Endothelial cell of umbilical vein (primary cell): ENCODE data around the gene STK17A. TPM values are rescaled to one million over a fixed set of nuclear protein-coding genes. Genes with fewer than 3 reads are reported as not detected.

ENCODE experiments used
- BruUV-seq: library from RNA; stranded (reverse); fragments of 400-500 nt; replicated peaks from 2 replicates; lab custom pipeline; 2021; lab: Mats Ljungman, UMichigan
- CTCF ChIA-PET: fragments of 300-600, 350-600 bp; sonication (Branson Sonifier 250); formaldehyde crosslinking; loops from one replicate; lab custom pipeline; 2021; ENCODE audit warnings: antibody characterized with exemption, inconsistent platforms; lab: Charles Lee
- POLR2A ChIA-PET: fragments of 300-600, 350-600 bp; sonication (Branson Sonifier 250); formaldehyde crosslinking; loops from one replicate; lab custom pipeline; 2021; ENCODE audit warnings: antibody characterized with exemption, inconsistent platforms; lab: Charles Lee
- DNase-seq: peaks from one replicate; pipeline ENCODE4 v3.0.0-alpha.2; 2011; ENCODE audit warnings: low read depth, low spot score
- FAIRE-seq: peaks from 2 replicates; lab custom pipeline; 2011; peaks lifted over from hg19 to GRCh38; lab: Jason Lieb, UNC
- H2AFZ ChIP-seq: 2 replicates; pipeline ENCODE4 v1.6.0; 2012; ENCODE audit warnings: low read depth, low read length, control low read depth, inconsistent platforms
- H3K27ac ChIP-seq: 2 replicates; pipeline ENCODE4 v1.5.1; 2011; ENCODE audit warnings: low read depth, mild to moderate bottlenecking, control low read depth, low read length, moderate library complexity; ENCODE audit not compliant: insufficient read depth
- H3K27me3 ChIP-seq, 2 experiments: 2 replicates each; pipeline versions ENCODE4 v1.6.0 to v1.6.1; 2011; ENCODE audit warnings: low read length in 2 of 2, mixed read lengths in 1 of 2; ENCODE audit not compliant: control insufficient read depth in 2 of 2, insufficient read depth in 2 of 2
- H3K36me3 ChIP-seq, 2 experiments: 2 replicates in 1 of 2; 3 replicates in 1 of 2; pipeline ENCODE4 v1.5.1; 2011; ENCODE audit warnings: low read length in 2 of 2, mild to moderate bottlenecking in 1 of 2, moderate library complexity in 1 of 2; ENCODE audit not compliant: control insufficient read depth in 2 of 2, insufficient read depth in 2 of 2; ENCODE audit errors: extremely low read depth in 1 of 2
- H3K4me1 ChIP-seq: 3 replicates; pipeline ENCODE4 v1.5.1; 2011; ENCODE audit warnings: mild to moderate bottlenecking, low read length; ENCODE audit not compliant: control insufficient read depth, insufficient read depth; ENCODE audit errors: extremely low read depth
- H3K4me2 ChIP-seq: 2 replicates; pipeline ENCODE4 v1.6.1; 2011; ENCODE audit warnings: low read length, control low read depth, mixed read lengths; ENCODE audit not compliant: insufficient read depth
- H3K4me3 ChIP-seq, 3 experiments: fragments of 200-600 bp in 1 of 3; sonication (generic), shearing (Covaris generic) in 1 of 3; replicated peaks in 1 of 3; 2 replicates each; pipeline ENCODE4 v1.5.1; 2011 to 2016; ENCODE audit warnings: control low read depth in 3 of 3, low read length in 3 of 3, mild to moderate bottlenecking in 2 of 3, inconsistent platforms in 1 of 3, low read depth in 1 of 3, moderate library complexity in 1 of 3; ENCODE audit not compliant: insufficient read depth in 1 of 3
- H3K79me2 ChIP-seq: 2 replicates; pipeline ENCODE4 v1.6.0; 2012; ENCODE audit warnings: low read length, inconsistent platforms; ENCODE audit not compliant: control insufficient read depth, insufficient read depth
- H3K9ac ChIP-seq: replicated peaks from 2 replicates; pipeline ENCODE3; 2011; ENCODE audit warnings: low read length, control low read depth; ENCODE audit not compliant: insufficient read depth; ENCODE audit errors: extremely low read depth
- H3K9me1 ChIP-seq: replicated peaks from 3 replicates; pipeline ENCODE4 v1.6.0; 2011; ENCODE audit warnings: mild to moderate bottlenecking, low read length; ENCODE audit not compliant: control insufficient read depth, insufficient read depth; ENCODE audit errors: extremely low read depth
- H3K9me3 ChIP-seq: replicated peaks from 2 replicates; pipeline ENCODE4 v1.5.1; 2012; ENCODE audit warnings: low read length, inconsistent platforms; ENCODE audit not compliant: control insufficient read depth, insufficient read depth
- H4K20me1 ChIP-seq: replicated peaks from 2 replicates; pipeline ENCODE3; 2011; ENCODE audit warnings: mild to moderate bottlenecking, low read length; ENCODE audit not compliant: control insufficient read depth, insufficient read depth; ENCODE audit errors: extremely low read depth
- CTCF ChIP-seq, 2 donors: IDR thresholded peaks; 1 replicate in 1 of 2; 2 replicates in 1 of 2; pipeline ENCODE4 v1.5.1; 2011; ENCODE audit warnings: low read length in 2 of 2, mild to moderate bottlenecking in 2 of 2, moderate library complexity in 2 of 2, control low read depth in 1 of 2, inconsistent platforms in 1 of 2, low read depth in 1 of 2; ENCODE audit not compliant: insufficient read depth in 1 of 2; ENCODE audit errors: extremely low read depth in 1 of 2
- EZH2 ChIP-seq: IDR thresholded peaks from 2 replicates; pipeline ENCODE4 v1.6.1; 2012; ENCODE audit warnings: borderline replicate concordance, low read depth, mild to moderate bottlenecking, moderate library complexity, low read length, inconsistent platforms; ENCODE audit not compliant: severe bottlenecking
- FOS ChIP-seq: IDR thresholded peaks from 2 replicates; pipeline ENCODE4 v1.6.1; 2011; ENCODE audit warnings: mild to moderate bottlenecking, low read length, moderate library complexity, borderline replicate concordance; ENCODE audit not compliant: insufficient read depth
- GATA2 ChIP-seq: IDR thresholded peaks from 2 replicates; pipeline ENCODE4 v1.7.0; 2011; ENCODE audit warnings: low read depth, mild to moderate bottlenecking, moderate library complexity, mixed read lengths, low read length; ENCODE audit not compliant: insufficient read length, insufficient read depth
- JUN ChIP-seq: IDR thresholded peaks from 2 replicates; pipeline ENCODE4 v1.6.1; 2011; ENCODE audit warnings: borderline replicate concordance, low read depth; ENCODE audit not compliant: insufficient read length, insufficient read depth
- MAX ChIP-seq: IDR thresholded peaks from 2 replicates; pipeline ENCODE4 v1.6.1; 2011; ENCODE audit not compliant: insufficient read depth, insufficient read length
- MYC ChIP-seq: IDR thresholded peaks from one replicate; pipeline ENCODE4 v1.6.1; 2011; ENCODE audit warnings: mild to moderate bottlenecking, low read depth, low read length
- POLR2AphosphoS5 ChIP-seq: IDR thresholded peaks from 2 replicates; pipeline ENCODE4 v1.6.1; 2012; ENCODE audit warnings: low read depth, mild to moderate bottlenecking, control low read depth, low read length, moderate library complexity; ENCODE audit not compliant: insufficient read depth
- dilution Hi-C: fragments of 300-500 bp; cut with MboI; formaldehyde crosslinking; loops from one replicate; pipeline ENCODE4 v1.15.0; 2019; ENCODE audit warnings: low sequenced_read_pairs; ENCODE audit not compliant: extremely low pct_ligation_motif_present
- intact Hi-C: fragments of 100-400 bp; cut with micrococcal nuclease; formaldehyde crosslinking; loops from one replicate; pipeline ENCODE4 v1.10.0; 2022
- polyA plus RNA-seq, 4 experiments: library from polyadenylated mRNA; depleted of rRNA in 3 of 4; stranded (reverse) in 3 of 4; unstranded in 1 of 4; fragments of >200 nt; gene quantifications; 2 replicates each; pipeline versions ENCODE4 v1.2.1 to v1.2.3, GENCODE V29; 2011 to 2012; ENCODE audit warnings: missing spikeins in 1 of 4
- total RNA-seq: library from RNA; stranded (reverse); gene quantifications from 2 replicates; pipeline ENCODE4 v1.2.3, GENCODE V29; 2021

The STK17A gene
- total and polyA plus RNA-seq, 2 donors (not counting 3 experiments of a cell fraction or from before 2014, with no cell fraction given) = 11.7 to 58.8 TPM

DNA sequence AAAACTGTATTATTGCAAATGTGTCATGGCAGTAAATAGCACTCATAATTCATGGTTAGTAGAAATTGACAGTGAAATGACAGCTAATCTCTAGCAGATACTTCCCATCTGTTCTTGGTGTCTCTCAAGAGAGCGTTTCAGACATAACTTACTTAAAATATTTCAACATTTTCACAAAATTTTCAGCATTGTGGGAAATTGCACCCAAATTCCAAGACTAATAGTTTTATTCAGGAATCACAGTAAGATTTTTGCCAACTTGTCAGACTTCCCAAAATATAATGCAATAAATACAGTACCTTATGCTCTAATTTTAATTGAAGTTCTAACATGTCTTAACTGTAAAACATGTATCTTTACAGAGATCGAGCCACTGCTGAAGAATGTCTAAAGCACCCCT lies 41.2 kb downstream of the STK17A start:
- BruUV-seq = no TSS peak
- Histone ChIP-seq H3K4me3 (no peak overlapping the region), H3K9me1 (no peaks in the 10 kb centered on the region), H3K4me1 (peaks cover 5% of the 10 kb centered on the region), H3K4me2 (no peak overlapping the region), H3K36me3 (peaks cover 7 to 18% of the 10 kb centered on the region in 2 experiments), H3K27ac (no peak overlapping the region), H2AFZ (no peak overlapping the region), H3K9ac (no peak overlapping the region), H3K27me3 (no peaks in the 10 kb centered on the region), H3K9me3 (no peaks in the 10 kb centered on the region), H4K20me1 (no peaks in the 10 kb centered on the region), H3K79me2 (peaks cover 79% of the 10 kb centered on the region)
- intact Hi-C loops = no loop called here
- POLR2A ChIA-PET = no interaction called here
- DNase-seq = no peak
- dilution Hi-C loops = no loop called here
- TF ChIP-seq MYC (no peak), GATA2 (no peak), EZH2 (no peak), JUN (no peak), POLR2AphosphoS5 (no peak), MAX (no peak)
- FAIRE-seq = peak; percentile 40
- CTCF ChIA-PET = no interaction called here

- intact Hi-C loops (no loop called here), dilution Hi-C loops (no loop called here)
- Histone ChIP-seq H3K4me1 (peaks cover 5% of the 10 kb centered on the region), H3K27ac (no peak overlapping the region), H3K9me3 (no peaks in the 10 kb centered on the region), H3K4me2 (no peak overlapping the region), H3K9me1 (no peaks in the 10 kb centered on the region), H3K9ac (no peak overlapping the region), H3K27me3 (no peaks in the 10 kb centered on the region), H3K4me3 (no peak overlapping the region), H3K79me2 (peaks cover 76% of the 10 kb centered on the region), H2AFZ (no peak overlapping the region), H3K36me3 (peaks cover 4 to 23% of the 10 kb centered on the region in 2 experiments), H4K20me1 (no peaks in the 10 kb centered on the region)
- no peak for FAIRE-seq
- ChIA-PET CTCF (interaction anchor here (5.3 kb wide), 1 partner anchor 43 kb away, joined by 19 read pairs; the partner anchor contains the start of gene STK17A), POLR2A (no interaction called here)
- no TSS peak for BruUV-seq
- TF ChIP-seq MYC (no peak), EZH2 (no peak), FOS (no peak), CTCF (IDR thresholded peaks at IDR 0.05; ENCODE audit: extremely low read depth in 1 of 2, insufficient read depth in 1 of 2, low read depth in 1 of 2, low read length in 2 of 2) (no peak), GATA2 (no peak)
- DNase-seq = no peak
Observed at GRCh38 chr7:43625453-43625852, 42.5 kb downstream of the STK17A start.
